MM.1S (cell line): ENCODE results near the gene IFNL2.

Experiments
- DNase-seq: peaks from one replicate; pipeline ENCODE4 v3.0.0-alpha.2; 2015
- H2AFZ ChIP-seq: fragments of 300-600 bp; sonication (generic); 2 replicates; pipeline ENCODE4 v1.6.0; 2016; ENCODE audit warnings: antibody characterized with exemption, low read length
- H3F3A ChIP-seq: fragments of 300-600 bp; sonication (generic); 2 replicates; pipeline ENCODE4 v1.6.1; 2016; ENCODE audit warnings: mild to moderate bottlenecking, antibody characterized with exemption, low read length, moderate library complexity, mixed read lengths; ENCODE audit not compliant: insufficient read depth
- H3K27ac ChIP-seq: fragments of 300-600 bp; sonication (generic); 2 replicates; pipeline ENCODE4 v1.5.1; 2016; ENCODE audit warnings: mild to moderate bottlenecking, low read length
- H3K27me3 ChIP-seq: fragments of 300-600 bp; sonication (generic); replicated peaks from 2 replicates; pipeline ENCODE4 v1.6.0; 2016; ENCODE audit warnings: low read length; ENCODE audit not compliant: insufficient read depth
- H3K36me3 ChIP-seq: fragments of 300-600 bp; sonication (generic); replicated peaks from 2 replicates; pipeline ENCODE4 v1.6.1; 2016; ENCODE audit warnings: mild to moderate bottlenecking, low read length, mixed read lengths; ENCODE audit not compliant: insufficient read depth
- H3K4me1 ChIP-seq: fragments of 300-600 bp; sonication (generic); 2 replicates; pipeline ENCODE4 v1.6.1; 2016; ENCODE audit warnings: low read length, mixed read lengths
- H3K4me2 ChIP-seq: fragments of 300-600 bp; sonication (generic); 2 replicates; pipeline ENCODE4 v1.6.0; 2016; ENCODE audit warnings: low read depth, low read length
- H3K4me3 ChIP-seq: fragments of 300-600 bp; sonication (generic); 2 replicates; pipeline ENCODE4 v1.5.1; 2016; ENCODE audit warnings: low read length, mixed read lengths
- H3K79me2 ChIP-seq: fragments of 300-600 bp; sonication (generic); 2 replicates; pipeline ENCODE4 v1.6.1; 2016; ENCODE audit warnings: mixed run types, low read length, mixed read lengths
- H3K9ac ChIP-seq: fragments of 300-600 bp; sonication (generic); 2 replicates; pipeline ENCODE4 v1.6.1; 2016; ENCODE audit warnings: low read length, mixed read lengths
- H3K9me2 ChIP-seq: fragments of 300-600 bp; sonication (generic); replicated peaks from 2 replicates; pipeline ENCODE4 v1.6.1; 2016; ENCODE audit warnings: mild to moderate bottlenecking, low read length, mixed read lengths; ENCODE audit not compliant: insufficient read depth
- H3K9me3 ChIP-seq: fragments of 300-600 bp; sonication (generic); replicated peaks from 2 replicates; pipeline ENCODE4 v1.6.1; 2016; ENCODE audit warnings: mild to moderate bottlenecking, low read length, mixed read lengths; ENCODE audit not compliant: insufficient read depth
- H4K20me1 ChIP-seq: fragments of 300-600 bp; sonication (generic); 2 replicates; pipeline ENCODE4 v1.6.1; 2016; ENCODE audit warnings: mild to moderate bottlenecking, low read length, moderate library complexity, mixed read lengths; ENCODE audit not compliant: insufficient read depth
- CTCF ChIP-seq: fragments of 300-600 bp; sonication (generic); IDR thresholded peaks from 2 replicates; pipeline ENCODE4 v1.5.1; 2016; ENCODE audit warnings: antibody characterized with exemption, low read length, mixed read lengths
- EZH2 ChIP-seq: fragments of 300-600 bp; sonication (generic); optimal IDR thresholded peaks from 2 replicates; pipeline ENCODE3; 2017; ENCODE audit warnings: low read depth, mild to moderate bottlenecking, antibody characterized with exemption, low read length, mixed read lengths
- EZH2phosphoT487 ChIP-seq: fragments of 300-600 bp; sonication (generic); IDR thresholded peaks from 2 replicates; pipeline ENCODE4 v1.6.1; 2018; ENCODE audit warnings: antibody characterized with exemption, low read length

Gene IFNL2

DNA sequence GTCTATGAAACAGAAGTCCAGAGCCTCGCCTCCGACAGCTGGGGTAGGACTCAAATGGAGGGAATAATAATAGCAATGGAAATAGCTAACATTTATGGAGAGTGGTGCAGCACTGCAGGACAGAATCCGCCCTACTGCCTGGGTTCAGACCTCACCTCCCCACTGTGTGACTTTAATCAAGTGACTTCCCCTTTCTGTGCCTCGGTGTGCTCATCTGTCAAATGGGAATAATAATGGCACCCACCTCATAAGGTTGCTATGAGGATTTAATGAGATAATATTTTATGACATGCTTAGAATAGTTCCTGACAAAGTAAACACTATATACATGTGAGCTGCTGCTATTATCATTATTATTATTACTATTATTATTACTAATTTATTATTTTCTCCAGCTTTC lies 49.3 kb downstream of the IFNL2 start:
- no peak overlapping the region for H3K4me3 ChIP-seq
- no peaks in the 10 kb centered on the region for H3K27me3 ChIP-seq
- no peaks in the 10 kb centered on the region for H3K9me3 ChIP-seq
- TF ChIP-seq EZH2phosphoT487 = no peak
- H3K9me2 ChIP-seq = no peaks in the 10 kb centered on the region
- no peaks in the 10 kb centered on the region for H3K79me2 ChIP-seq
- H3K4me2 ChIP-seq = no peak overlapping the region
- no peaks in the 10 kb centered on the region for H3F3A ChIP-seq
- H3K9ac ChIP-seq = no peak overlapping the region
- H3K36me3 ChIP-seq = no peaks in the 10 kb centered on the region
- H3K27ac ChIP-seq = no peak overlapping the region
- H4K20me1 ChIP-seq = no peaks in the 10 kb centered on the region
- no peak for DNase-seq
- H2AFZ ChIP-seq = no peak overlapping the region
- no peaks in the 10 kb centered on the region for H3K4me1 ChIP-seq

DNA sequence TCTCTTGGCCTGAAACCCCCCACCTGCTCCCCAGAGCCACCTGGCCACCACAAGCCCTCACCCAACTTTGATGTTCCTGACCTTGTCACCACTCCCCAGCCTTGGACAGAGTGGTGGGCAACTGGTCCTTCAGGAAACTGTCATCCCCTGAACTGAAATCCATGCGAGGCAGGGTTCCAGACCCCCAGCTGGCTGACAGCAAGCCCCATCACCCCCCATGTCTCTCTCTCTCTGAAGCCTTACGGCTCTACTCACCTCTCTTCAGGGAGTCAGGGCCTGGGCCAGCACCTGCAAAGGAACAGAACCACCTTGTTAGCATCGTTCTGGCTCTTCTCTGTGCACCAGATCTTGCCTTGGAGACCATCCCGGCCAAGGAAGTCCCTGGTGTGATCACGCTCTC lies 49.9 kb downstream of the IFNL2 start:
- Histone ChIP-seq H3K27ac (no peak overlapping the region), H3K27me3 (no peaks in the 10 kb centered on the region), H3K79me2 (no peaks in the 10 kb centered on the region), H3K4me2 (no peak overlapping the region), H3K9me3 (no peaks in the 10 kb centered on the region), H3K9me2 (no peaks in the 10 kb centered on the region), H3K4me3 (no peak overlapping the region), H3K9ac (no peak overlapping the region), H3K36me3 (no peaks in the 10 kb centered on the region), H3K4me1 (no peaks in the 10 kb centered on the region), H2AFZ (no peak overlapping the region), H4K20me1 (no peaks in the 10 kb centered on the region), H3F3A (no peaks in the 10 kb centered on the region)
- no peak for DNase-seq
- TF ChIP-seq EZH2 = no peak
- TF ChIP-seq EZH2phosphoT487 = no peak
- no peak for TF ChIP-seq CTCF

DNA sequence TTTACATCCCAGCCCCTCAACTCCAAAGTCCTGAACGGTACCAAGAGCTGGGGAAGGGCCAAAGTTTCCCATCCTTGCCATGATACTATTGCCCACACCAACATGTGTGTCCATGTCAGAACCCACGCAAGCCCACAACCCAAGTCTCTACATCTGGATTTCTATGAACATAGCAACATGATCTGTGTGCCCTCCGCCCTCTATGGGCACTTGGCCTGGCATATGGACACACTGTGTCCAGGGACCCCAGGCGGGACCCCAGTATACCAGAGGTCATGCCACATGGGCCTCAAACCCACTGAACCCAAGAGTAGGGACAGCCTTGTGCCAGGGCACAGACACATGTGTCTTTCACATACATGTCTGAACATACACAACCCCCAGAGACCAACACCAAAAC lies 50.5 kb downstream of the IFNL2 start:
- H3K4me2 ChIP-seq = no peak overlapping the region
- no peak for DNase-seq

More for the DNA sequence above, 50.5 kb downstream of the IFNL2 start:
- H3K4me1 ChIP-seq = no peaks in the 10 kb centered on the region
- no peaks in the 10 kb centered on the region for H3K27me3 ChIP-seq
- no peaks in the 10 kb centered on the region for H3K36me3 ChIP-seq
- H2AFZ ChIP-seq = no peak overlapping the region
- H3K9ac ChIP-seq = no peak overlapping the region
- no peak overlapping the region for H3K27ac ChIP-seq
- no peaks in the 10 kb centered on the region for H3K9me3 ChIP-seq
- TF ChIP-seq EZH2 (no peak), CTCF (no peak)
- H3K79me2 ChIP-seq = no peaks in the 10 kb centered on the region
- no peaks in the 10 kb centered on the region for H3F3A ChIP-seq
- H3K9me2 ChIP-seq = no peaks in the 10 kb centered on the region
- H4K20me1 ChIP-seq = no peaks in the 10 kb centered on the region
- H3K4me3 ChIP-seq = no peak overlapping the region
